ENCODE data around the gene FGR.

- TF ChIP-seq, protein P1, sequence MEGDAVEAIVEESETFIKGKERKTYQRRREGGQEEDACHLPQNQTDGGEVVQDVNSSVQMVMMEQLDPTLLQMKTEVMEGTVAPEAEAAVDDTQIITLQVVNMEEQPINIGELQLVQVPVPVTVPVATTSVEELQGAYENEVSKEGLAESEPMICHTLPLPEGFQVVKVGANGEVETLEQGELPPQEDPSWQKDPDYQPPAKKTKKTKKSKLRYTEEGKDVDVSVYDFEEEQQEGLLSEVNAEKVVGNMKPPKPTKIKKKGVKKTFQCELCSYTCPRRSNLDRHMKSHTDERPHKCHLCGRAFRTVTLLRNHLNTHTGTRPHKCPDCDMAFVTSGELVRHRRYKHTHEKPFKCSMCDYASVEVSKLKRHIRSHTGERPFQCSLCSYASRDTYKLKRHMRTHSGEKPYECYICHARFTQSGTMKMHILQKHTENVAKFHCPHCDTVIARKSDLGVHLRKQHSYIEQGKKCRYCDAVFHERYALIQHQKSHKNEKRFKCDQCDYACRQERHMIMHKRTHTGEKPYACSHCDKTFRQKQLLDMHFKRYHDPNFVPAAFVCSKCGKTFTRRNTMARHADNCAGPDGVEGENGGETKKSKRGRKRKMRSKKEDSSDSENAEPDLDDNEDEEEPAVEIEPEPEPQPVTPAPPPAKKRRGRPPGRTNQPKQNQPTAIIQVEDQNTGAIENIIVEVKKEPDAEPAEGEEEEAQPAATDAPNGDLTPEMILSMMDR (conservative IDR thresholded peaks at IDR 0.05 in 1 of 2, IDR thresholded peaks at IDR 0.05 in 1 of 2; ENCODE audit: extremely low read depth in 1 of 2, insufficient read depth in 1 of 2, low read depth in 1 of 2, low read length in 2 of 2), result no peak
- TF ChIP-seq EZH2 (IDR thresholded peaks at IDR 0.05; ENCODE audit: borderline replicate concordance, low read length), result no peak
Measured at GRCh38 chr1:27650539-27651175, 15.7 kb upstream of the FGR start.
